Naive B cell (primary cell): ENCODE results near the gene PCDHA11. TPM values are rescaled to one million over a fixed set of nuclear protein-coding genes. Genes with fewer than 3 reads are reported as not detected.
"Not testable (repeated sequence)": the region's sequence is repeated elsewhere in the genome, so short reads cannot be mapped to it uniquely, and the experiment has no call there.

Experiments used
- ATAC-seq, 2 donors: fragments of 150-1000 bp; cut with Tn5 transposase; 2 replicates each; pipeline ENCODE4 v1.10.0; 2021; ENCODE audit warnings: low read depth in 2 of 2, mild to moderate bottlenecking in 2 of 2, moderate library complexity in 2 of 2
- DNase-seq: peaks from one replicate; pipeline ENCODE4 v3.0.0; 2022
- H3K27ac Mint-ChIP-seq, 6 donors: one replicate each; pipeline ENCODE4 v1.8.0; 2020 to 2022; ENCODE audit warnings: mild to moderate bottlenecking in 6 of 6, mixed read lengths in 6 of 6, moderate library complexity in 5 of 6, inconsistent platforms in 2 of 6
- H3K27me3 Mint-ChIP-seq, 3 donors: one replicate each; pipeline ENCODE4 v1.8.0; 2021 to 2022; ENCODE audit warnings: mixed read lengths in 3 of 3, mild to moderate bottlenecking in 1 of 3
- H3K36me3 Mint-ChIP-seq, 2 donors: one replicate each; pipeline ENCODE4 v1.8.0; 2020 to 2022; ENCODE audit warnings: mixed read lengths in 2 of 2, inconsistent platforms in 1 of 2, mild to moderate bottlenecking in 1 of 2
- H3K4me1 Mint-ChIP-seq, 3 donors: one replicate each; pipeline ENCODE4 v1.8.0; 2020 to 2022; ENCODE audit warnings: mixed read lengths in 3 of 3, inconsistent platforms in 1 of 3, mild to moderate bottlenecking in 1 of 3, moderate library complexity in 1 of 3
- H3K4me3 Mint-ChIP-seq, 8 donors: one replicate each; pipeline ENCODE4 v1.8.0; 2020 to 2022; ENCODE audit warnings: mild to moderate bottlenecking in 8 of 8, mixed read lengths in 8 of 8, moderate library complexity in 8 of 8, inconsistent platforms in 2 of 8
- H3K9me3 Mint-ChIP-seq, 7 donors: one replicate each; pipeline ENCODE4 v1.8.0; 2020 to 2022; ENCODE audit warnings: mixed read lengths in 7 of 7, mild to moderate bottlenecking in 5 of 7, inconsistent platforms in 2 of 7, moderate library complexity in 1 of 7
- polyA plus RNA-seq, 6 donors: library from polyadenylated mRNA; unstranded; fragments of 300-500 nt; fragmentation: Illumina TruSeq; gene quantifications; one replicate each; pipeline ENCODE4 v1.2.3, GENCODE V29; 2021; ENCODE audit warnings: low read depth in 6 of 6

PCDHA11 gene
- polyA plus RNA-seq, 6 donors from 2014 or later: not detected

- Mint-ChIP-seq H3K4me1 (no peaks in the 10 kb centered on the region), H3K9me3 (peaks cover 13 to 49% (median 27%) of the 10 kb centered on the region in 7 donors)
Measured at GRCh38 chr5:140835622-140836510, 32.9 kb upstream of the PCDHA11 start.

GRCh38 chr5:140840978-140841962 is 27.5 kb upstream of the PCDHA11 start, which contains the start of gene PCDHA8:
PCDHA8 (plus strand) TSS chr5:140841187; CDS start chr5:140841322, 135 bp downstream.
- H3K9me3 Mint-ChIP-seq: peaks cover 5 to 36% (median 14%) of the 10 kb centered on the region in 7 donors
- ATAC-seq (no peak), DNase-seq (no peak)

More at GRCh38 chr5:140835622-140836510, 32.9 kb upstream of the PCDHA11 start:
- Mint-ChIP-seq H3K27ac (no peak overlapping the region), H3K36me3 (peaks cover 0 to 28% of the 10 kb centered on the region in 2 donors), H3K4me3 (no peak overlapping the region), H3K27me3 (peaks cover 27 to 31% (median 31%) of the 10 kb centered on the region in 3 donors)
- DNase-seq (no peak), ATAC-seq (no peak)

GRCh38 chr5:140842798-140843733 is 25.7 kb upstream of the PCDHA11 start:
- Mint-ChIP-seq H3K9me3 (peaks cover 6 to 36% (median 16%) of the 10 kb centered on the region in 7 donors), H3K4me1 (no peaks in the 10 kb centered on the region), H3K27ac (no peak overlapping the region), H3K4me3 (no peak overlapping the region), H3K36me3 (peaks cover 0 to 15% of the 10 kb centered on the region in 2 donors), H3K27me3 (peaks cover 16 to 39% (median 29%) of the 10 kb centered on the region in 3 donors)
- DNase-seq: no peak
- ATAC-seq: no peak

More at GRCh38 chr5:140840978-140841962, 27.5 kb upstream of the PCDHA11 start, which contains the start of gene PCDHA8:
- Mint-ChIP-seq H3K4me3 (peak within 1 kb of the TSS in 2 of 8 donors; percentile 58 to 68), H3K27me3 (peaks cover 10 to 30% (median 17%) of the 10 kb centered on the region in 3 donors), H3K27ac (peak within 1 kb of the TSS in 1 of 6 donors; percentile 94), H3K36me3 (peaks cover 0 to 15% of the 10 kb centered on the region in 2 donors), H3K4me1 (no peaks in the 10 kb centered on the region)

GRCh38 chr5:140848139-140849102 is 20.3 kb upstream of the PCDHA11 start, which contains the start of gene PCDHA9:
PCDHA9 (plus strand) TSS chr5:140848382; CDS start chr5:140848496, 114 bp downstream.
- H3K9me3 Mint-ChIP-seq: peaks cover 0 to 16% (median 5%) of the 10 kb centered on the region in 7 donors
- not testable (repeated sequence) for H3K27ac Mint-ChIP-seq, H3K36me3 Mint-ChIP-seq, DNase-seq, ATAC-seq, H3K4me3 Mint-ChIP-seq, H3K4me1 Mint-ChIP-seq
- peaks cover 12 to 25% (median 20%) of the 10 kb centered on the region in 3 donors for H3K27me3 Mint-ChIP-seq

- DNase-seq, H3K36me3 Mint-ChIP-seq, H3K4me1 Mint-ChIP-seq, ATAC-seq: not testable (repeated sequence)
- H3K4me3 Mint-ChIP-seq: peak overlapping the region in 1 of 8 donors; percentile 35
- peak overlapping the region in 1 of 6 donors; percentile 24 for H3K27ac Mint-ChIP-seq
- H3K27me3 Mint-ChIP-seq: peaks cover 14 to 26% (median 20%) of the 10 kb centered on the region in 3 donors
- H3K9me3 Mint-ChIP-seq: peaks cover 0 to 16% (median 0%) of the 10 kb centered on the region in 7 donors
Measured at GRCh38 chr5:140849831-140850634, 18.7 kb upstream of the PCDHA11 start.

GRCh38 chr5:140855772-140856674 is 12.7 kb upstream of the PCDHA11 start, which contains the start of gene PCDHA10:
PCDHA10 (plus strand) TSS chr5:140855897; CDS start chr5:140856049, 152 bp downstream.
- Mint-ChIP-seq H3K36me3 (peaks cover 0 to 9% of the 10 kb centered on the region in 2 donors), H3K4me3 (peak within 1 kb of the TSS in 1 of 8 donors; percentile 59), H3K27me3 (peaks cover 17 to 26% (median 26%) of the 10 kb centered on the region in 3 donors), H3K9me3 (peaks cover 0 to 24% (median 7%) of the 10 kb centered on the region in 7 donors), H3K4me1 (no peaks in the 10 kb centered on the region), H3K27ac (peak within 1 kb of the TSS in 1 of 6 donors; percentile 51)
- no peak for ATAC-seq
- no peak for DNase-seq

- Mint-ChIP-seq H3K4me3 (peak overlapping the region in 1 of 8 donors; percentile 35), H3K4me1 (no peaks in the 10 kb centered on the region), H3K36me3 (peaks cover 5 to 9% of the 10 kb centered on the region in 2 donors), H3K27me3 (peaks cover 17 to 26% (median 26%) of the 10 kb centered on the region in 3 donors), H3K27ac (no peak overlapping the region), H3K9me3 (peaks cover 0 to 38% (median 11%) of the 10 kb centered on the region in 7 donors)
- no peak for DNase-seq
- no peak for ATAC-seq
Measured at GRCh38 chr5:140857177-140857986, 11.4 kb upstream of the PCDHA11 start.

GRCh38 chr5:140857987-140858240 is 10.8 kb upstream of the PCDHA11 start:
- peaks cover 5 to 9% of the 10 kb centered on the region in 2 donors for H3K36me3 Mint-ChIP-seq
- H3K4me3 Mint-ChIP-seq: no peak overlapping the region
- DNase-seq: no peak
- ATAC-seq: no peak
- no peaks in the 10 kb centered on the region for H3K4me1 Mint-ChIP-seq
- no peak overlapping the region for H3K27ac Mint-ChIP-seq
- peaks cover 15 to 26% (median 25%) of the 10 kb centered on the region in 3 donors for H3K27me3 Mint-ChIP-seq
- H3K9me3 Mint-ChIP-seq: peaks cover 0 to 38% (median 11%) of the 10 kb centered on the region in 7 donors
